GM21390 (cell line): ENCODE results near the gene NES.

ENCODE experiments used
- ATAC-seq: cut with Tn5 transposase; IDR thresholded peaks from one replicate; pipeline ENCODE4 v1.9.1; 2021; ENCODE audit not compliant: unreplicated experiment

The NES gene

DNA sequence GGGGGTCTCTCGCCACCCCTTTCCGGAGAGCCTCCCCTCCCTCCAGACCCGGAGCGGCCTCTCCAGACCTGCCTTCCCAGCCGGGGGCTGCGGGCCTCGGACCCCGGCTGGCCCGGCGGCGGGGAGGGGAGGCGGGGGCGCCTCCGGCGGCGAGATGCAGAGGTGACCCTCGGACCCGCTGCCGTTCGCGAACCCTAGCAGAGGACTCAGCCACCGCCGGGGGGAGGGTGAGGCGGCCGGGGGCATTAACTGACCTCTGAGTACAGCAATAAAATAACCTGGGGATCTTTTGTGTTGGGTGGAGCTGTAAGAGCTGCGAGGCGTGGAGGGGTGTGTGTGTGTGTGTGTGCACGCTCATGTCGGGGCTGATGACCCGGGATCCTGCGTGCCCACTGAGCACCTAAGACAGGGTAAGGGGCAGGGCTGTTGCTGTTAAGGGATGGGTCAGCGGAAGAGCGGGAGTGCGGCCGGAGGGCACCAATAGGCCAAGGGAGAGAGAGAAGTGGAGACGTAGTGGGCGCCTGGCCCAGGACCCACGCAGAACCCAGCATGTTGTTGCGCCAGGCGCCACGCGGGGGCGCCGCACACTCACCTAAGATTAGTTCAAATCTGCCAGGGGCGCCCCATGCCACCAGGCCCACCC, 51.6 kb downstream of the NES start:
- no peak for ATAC-seq

DNA sequence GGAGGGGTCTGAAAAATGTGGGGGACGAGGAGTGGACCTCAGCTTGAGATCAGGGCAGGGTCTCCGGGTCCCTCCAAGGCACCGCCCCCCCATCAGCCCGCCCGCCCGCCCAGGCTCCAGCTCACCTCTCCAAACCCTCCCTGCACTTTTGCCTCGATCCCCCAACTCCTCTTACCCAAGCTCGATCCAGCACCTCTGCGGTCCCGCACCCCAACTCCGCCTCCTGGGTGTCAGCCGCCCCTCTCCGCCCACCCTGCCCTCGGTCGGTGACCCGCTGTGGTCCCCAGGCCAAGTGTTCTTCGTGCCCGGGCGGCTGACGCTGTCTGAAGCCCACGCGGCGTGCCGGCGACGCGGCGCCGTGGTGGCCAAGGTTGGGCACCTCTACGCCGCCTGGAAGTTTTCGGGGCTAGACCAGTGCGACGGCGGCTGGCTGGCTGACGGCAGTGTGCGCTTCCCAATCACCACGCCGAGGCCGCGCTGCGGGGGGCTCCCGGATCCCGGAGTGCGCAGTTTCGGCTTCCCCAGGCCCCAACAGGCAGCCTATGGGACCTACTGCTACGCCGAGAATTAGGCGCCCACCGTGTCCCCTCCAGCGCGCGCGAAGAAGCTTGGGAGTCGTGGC, 52.3 kb downstream of the NES start:
- no peak for ATAC-seq

DNA sequence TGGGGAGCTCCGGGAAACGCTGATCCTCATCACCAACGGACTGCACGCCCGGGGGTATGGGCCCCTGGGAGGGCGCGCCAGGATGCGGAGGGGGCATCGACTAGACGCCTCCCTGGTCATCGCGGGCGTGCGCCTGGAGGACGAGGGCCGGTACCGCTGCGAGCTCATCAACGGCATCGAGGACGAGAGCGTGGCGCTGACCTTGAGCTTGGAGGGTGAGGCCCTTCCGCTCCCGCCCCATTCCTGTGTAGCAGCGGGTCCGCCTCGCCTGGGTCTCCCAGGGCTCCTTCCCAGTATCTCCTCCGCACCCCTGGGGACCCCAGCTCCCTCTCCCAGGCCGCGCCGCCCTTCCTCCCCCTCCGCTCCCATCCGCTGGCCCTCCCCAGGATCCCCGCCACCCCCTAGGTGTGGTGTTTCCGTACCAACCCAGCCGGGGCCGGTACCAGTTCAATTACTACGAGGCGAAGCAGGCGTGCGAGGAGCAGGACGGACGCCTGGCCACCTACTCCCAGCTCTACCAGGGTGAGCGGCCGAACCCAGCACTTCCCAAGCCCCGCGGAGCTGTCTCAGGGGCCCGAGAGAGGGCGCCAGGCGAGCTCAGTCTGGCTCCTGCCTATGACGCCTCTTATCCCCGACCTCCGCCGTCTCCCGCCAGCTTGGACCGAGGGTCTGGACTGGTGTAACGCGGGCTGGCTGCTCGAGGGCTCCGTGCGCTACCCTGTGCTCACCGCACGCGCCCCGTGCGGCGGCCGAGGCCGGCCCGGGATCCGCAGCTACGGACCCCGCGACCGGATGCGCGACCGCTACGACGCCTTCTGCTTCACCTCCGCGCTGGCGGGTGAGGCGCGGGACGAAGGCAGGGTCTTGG, 53.0 kb downstream of the NES start:
- ATAC-seq = no peak

DNA sequence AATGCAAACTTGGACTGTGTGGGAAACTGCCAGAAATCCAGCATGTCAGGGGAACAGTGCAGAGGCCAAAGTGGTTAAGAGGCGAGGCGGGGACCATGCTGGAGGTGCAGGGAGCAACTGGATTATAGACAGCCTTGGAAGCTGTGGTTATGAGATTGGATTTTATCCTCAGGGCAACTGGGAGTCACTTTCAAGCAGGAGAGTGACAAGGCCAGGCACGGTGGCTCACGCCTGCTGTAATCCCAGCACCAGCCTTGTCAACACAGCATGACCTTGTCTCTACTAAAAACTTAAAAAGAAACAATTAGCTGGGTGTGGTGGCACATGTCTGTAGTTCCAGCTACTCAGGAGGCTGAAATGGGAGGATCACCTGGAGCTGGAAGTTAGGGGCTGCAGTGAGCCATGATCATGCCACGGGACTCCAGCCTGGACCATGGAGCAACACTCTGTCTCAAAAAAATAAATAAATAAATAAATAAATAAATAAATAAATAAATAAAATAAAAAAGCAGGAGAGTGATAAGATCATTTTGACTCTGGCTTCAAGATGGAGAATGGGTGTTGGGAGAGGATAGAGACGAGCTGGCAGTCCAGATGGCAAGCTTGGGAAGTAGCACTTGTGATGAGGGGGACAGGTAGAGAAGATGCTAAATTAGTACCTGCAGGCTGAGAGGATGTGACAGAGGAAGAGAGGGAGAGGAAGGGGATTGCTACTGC, 54.5 kb downstream of the NES start:
- no peak for ATAC-seq

DNA sequence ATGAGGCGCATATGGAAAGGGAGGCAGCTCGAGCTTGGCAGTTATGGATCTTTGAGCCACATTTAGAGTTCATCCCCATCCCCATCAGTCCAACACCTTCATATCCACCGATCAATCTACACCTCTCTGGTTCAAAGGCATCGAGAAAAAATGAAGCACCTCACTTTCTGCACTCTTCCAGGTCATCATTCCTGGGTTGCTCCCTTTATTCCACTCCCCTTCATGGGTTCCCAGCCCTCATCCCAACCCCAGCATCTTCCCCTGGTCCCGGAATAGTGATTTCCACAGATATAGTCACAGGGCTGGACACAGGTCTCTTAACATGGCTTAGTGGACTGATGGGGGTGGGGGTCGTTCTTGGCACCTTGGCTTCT, 57.6 kb downstream of the NES start:
- ATAC-seq = no peak

DNA sequence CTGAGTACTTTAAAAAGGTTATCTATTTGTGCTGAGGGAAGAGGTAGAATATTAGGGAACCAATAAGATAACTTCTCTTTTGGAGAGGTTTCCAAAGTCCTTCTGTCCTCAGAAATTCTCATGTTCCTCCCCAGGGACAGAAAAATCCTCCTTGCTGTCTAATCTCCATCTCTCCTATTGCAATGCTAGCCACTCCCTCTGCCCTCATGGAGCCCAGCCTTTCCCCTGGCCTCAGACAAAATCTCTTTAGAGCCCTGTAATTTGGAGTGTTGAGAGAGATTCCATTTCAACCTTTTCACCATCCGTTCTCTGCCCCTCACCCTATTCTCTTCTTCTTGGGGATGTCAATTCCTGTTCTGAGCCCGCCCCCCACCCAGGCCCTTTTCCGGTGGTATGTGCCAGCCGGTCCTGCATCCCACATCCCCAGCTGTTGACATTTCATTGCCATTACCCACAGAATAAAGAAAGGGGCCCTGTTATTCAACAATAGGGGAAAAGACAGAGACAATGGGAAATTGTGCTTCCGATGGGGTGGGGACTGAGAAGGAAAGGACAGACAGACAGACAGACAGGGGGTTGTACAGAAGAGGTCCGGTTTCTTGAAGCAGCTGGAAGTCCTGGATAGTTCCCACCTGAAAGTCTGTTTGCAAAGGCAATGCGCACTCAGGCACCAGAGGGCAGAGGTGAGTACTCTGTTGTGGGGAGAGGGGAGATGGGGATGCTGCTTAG, 58.2 kb downstream of the NES start, which contains the start of gene HAPLN2:
Gene HAPLN2, plus strand, starts transcription at position 563 of the 729 bp plus-strand sequence. CDS start 4,076 bp downstream, outside the sequence.
- ATAC-seq = no peak
